GM13977 (cell line): ENCODE data around the gene FNDC11.

Source experiments
- DNase-seq: peaks from one replicate; pipeline ENCODE4 v3.0.0; 2012; ENCODE audit warnings: low spot score
- in situ Hi-C: fragments of 300-500 bp; cut with MboI; formaldehyde crosslinking; loops from one replicate; pipeline ENCODE4 v1.12.0; 2022; ENCODE audit warnings: low sequenced_read_pairs, low pct_unique_long_range_greater_than_20kb, mixed read lengths, inconsistent platforms; ENCODE audit not compliant: unreplicated experiment
- TF ChIP-seq, protein P1 (sequence below): IDR thresholded peaks from 2 replicates; pipeline ENCODE4 v1.5.1; 2012; ENCODE audit warnings: mild to moderate bottlenecking, control low read depth; ENCODE audit not compliant: insufficient read depth; ENCODE audit errors: extremely low read depth, missing control alignments

Gene FNDC11

DNA sequence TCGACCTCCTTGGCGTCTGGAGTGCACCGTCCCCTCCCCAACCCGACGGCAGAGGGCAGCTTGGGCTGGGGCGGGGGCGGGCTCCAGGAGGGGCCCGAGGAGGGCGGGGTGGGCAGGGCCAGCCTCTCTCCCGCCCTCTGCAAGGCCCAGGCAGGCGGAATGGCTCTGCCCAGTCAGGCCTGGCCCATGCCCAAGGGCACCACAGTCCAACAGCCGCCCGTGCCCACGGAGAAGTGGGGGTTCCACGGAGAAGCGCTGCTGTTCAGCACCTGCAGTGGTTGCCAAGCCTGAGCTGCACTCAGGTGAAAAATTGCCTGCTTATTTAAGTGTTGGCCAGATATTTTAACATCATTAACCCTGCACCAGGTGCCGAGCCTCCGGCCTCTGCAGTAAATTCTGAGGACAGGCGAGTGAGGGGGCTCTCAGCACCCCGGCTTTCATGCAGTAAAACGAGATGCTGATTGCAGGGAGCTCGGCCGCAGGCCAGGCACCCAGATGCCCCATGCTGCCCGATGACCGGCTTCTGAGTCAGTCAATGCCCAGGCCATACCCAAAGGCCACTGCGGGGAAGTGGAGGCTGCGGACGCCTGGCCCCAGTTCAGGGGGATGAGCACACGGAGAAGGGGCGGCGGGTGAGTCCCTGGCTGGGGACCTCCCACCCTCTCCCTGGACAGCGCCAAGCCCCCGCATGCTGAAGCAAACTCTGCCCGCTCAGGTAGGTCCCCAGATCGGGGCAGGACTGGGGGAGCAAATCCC, 6.1 kb upstream of the FNDC11 start, which contains the start of gene SRMS:
Gene SRMS (minus strand): TSS at position 25 of the 756 bp plus-strand sequence. CDS start 286 bp downstream, outside the sequence.
- DNase-seq: no peak
- TF ChIP-seq, protein P1, sequence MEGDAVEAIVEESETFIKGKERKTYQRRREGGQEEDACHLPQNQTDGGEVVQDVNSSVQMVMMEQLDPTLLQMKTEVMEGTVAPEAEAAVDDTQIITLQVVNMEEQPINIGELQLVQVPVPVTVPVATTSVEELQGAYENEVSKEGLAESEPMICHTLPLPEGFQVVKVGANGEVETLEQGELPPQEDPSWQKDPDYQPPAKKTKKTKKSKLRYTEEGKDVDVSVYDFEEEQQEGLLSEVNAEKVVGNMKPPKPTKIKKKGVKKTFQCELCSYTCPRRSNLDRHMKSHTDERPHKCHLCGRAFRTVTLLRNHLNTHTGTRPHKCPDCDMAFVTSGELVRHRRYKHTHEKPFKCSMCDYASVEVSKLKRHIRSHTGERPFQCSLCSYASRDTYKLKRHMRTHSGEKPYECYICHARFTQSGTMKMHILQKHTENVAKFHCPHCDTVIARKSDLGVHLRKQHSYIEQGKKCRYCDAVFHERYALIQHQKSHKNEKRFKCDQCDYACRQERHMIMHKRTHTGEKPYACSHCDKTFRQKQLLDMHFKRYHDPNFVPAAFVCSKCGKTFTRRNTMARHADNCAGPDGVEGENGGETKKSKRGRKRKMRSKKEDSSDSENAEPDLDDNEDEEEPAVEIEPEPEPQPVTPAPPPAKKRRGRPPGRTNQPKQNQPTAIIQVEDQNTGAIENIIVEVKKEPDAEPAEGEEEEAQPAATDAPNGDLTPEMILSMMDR: no peak
- in situ Hi-C loops: no loop called here

- DNase-seq: no peak
- TF ChIP-seq, protein P1: no peak
- in situ Hi-C loops: no loop called here
Observed at GRCh38 chr20:63548542-63548941, 5.4 kb upstream of the FNDC11 start.

GRCh38 chr20:63549019-63549418, 4.9 kb upstream of the FNDC11 start:
- TF ChIP-seq, protein P1: no peak
- DNase-seq: no peak
- in situ Hi-C loops: no loop called here

GRCh38 chr20:63549679-63550282, 4.2 kb upstream of the FNDC11 start:
- in situ Hi-C loops: no loop called here
- TF ChIP-seq, protein P1: no peak
- no peak for DNase-seq

DNA sequence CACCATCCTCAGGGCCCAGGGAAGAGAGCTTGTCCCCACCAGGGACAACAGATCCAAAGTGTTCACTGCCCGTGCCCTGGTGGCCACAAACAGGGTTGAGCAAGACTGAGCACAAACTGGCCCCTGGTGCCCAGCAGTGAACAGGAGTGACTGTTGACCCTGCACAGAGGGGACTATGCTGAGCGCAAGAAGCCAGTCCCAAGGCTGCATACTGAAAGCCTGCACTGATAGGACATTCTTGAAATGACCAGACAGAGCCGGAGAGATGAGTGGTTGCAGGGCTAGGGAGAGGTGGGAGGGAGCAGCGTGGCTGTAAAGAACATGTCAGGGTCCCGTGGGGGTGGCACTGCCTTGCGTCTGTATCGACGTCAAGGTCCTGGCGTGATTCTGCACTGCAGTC, 2.9 kb upstream of the FNDC11 start:
- in situ Hi-C loops: no loop called here
- DNase-seq: no peak
- TF ChIP-seq, protein P1: no peak

GRCh38 chr20:63552481-63553249, 1.3 kb upstream of the FNDC11 start:
- DNase-seq: no peak
- TF ChIP-seq, protein P1: no peak
- in situ Hi-C loops: no loop called here
